LNCAP (cell line): ENCODE results near the gene ARMC2.

ENCODE experiments used
- TF ChIP-seq, protein P1 (sequence below): fragments of 450-650 bp; IDR thresholded peaks from 2 replicates; pipeline ENCODE4 v1.5.1; 2017; ENCODE audit warnings: mild to moderate bottlenecking

The ARMC2 gene

DNA sequence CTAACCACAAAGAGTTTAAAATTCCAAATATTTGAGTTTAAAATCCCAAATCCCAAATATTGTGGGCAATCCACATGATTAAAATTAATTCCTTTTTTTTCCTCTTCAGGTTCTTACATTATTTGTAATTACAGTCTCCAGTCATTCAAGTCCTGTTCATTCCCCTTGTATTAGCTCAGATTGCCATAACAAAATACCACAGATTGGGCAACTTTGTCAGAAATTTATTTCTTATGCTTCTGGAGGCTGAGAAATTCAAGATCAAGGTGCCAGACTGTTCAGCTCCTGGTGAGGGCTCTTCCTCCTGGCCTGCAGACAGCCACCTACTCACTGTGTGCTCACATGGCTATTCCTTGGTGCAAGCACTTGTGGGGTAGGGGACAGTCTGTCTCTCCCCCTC is 105.5 kb downstream of the ARMC2 start:
- TF ChIP-seq, protein P1, sequence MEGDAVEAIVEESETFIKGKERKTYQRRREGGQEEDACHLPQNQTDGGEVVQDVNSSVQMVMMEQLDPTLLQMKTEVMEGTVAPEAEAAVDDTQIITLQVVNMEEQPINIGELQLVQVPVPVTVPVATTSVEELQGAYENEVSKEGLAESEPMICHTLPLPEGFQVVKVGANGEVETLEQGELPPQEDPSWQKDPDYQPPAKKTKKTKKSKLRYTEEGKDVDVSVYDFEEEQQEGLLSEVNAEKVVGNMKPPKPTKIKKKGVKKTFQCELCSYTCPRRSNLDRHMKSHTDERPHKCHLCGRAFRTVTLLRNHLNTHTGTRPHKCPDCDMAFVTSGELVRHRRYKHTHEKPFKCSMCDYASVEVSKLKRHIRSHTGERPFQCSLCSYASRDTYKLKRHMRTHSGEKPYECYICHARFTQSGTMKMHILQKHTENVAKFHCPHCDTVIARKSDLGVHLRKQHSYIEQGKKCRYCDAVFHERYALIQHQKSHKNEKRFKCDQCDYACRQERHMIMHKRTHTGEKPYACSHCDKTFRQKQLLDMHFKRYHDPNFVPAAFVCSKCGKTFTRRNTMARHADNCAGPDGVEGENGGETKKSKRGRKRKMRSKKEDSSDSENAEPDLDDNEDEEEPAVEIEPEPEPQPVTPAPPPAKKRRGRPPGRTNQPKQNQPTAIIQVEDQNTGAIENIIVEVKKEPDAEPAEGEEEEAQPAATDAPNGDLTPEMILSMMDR: no peak

DNA sequence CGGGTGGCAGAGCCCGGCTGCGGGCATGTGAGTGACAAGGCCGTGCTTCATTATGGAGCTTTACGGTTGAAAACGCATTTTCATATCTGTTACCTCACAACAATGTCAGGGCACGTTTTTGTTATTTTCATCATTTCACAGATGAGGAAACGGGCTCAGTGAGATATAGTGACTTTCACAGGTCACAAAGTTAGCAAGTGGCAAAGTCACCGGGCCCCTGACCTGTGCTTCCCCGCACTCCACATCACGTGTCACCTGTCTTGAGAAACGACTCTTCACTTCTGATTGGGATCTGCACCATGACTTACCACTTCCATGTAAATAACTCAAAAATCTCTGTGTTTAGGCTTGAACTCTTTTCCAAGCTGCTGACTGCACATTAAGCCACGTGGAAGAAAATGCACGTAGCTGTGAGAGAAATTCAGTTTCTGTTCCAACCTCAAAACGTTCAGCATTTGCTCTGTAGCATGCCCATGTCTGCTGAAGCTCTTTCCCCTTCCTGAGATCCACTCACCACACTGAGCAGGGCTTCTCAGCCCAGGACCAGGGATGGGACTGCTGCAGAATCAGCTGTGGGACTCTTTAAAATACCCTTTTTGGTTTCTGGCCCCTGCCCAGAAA is 107.2 kb downstream of the ARMC2 start:
- TF ChIP-seq, protein P1: no peak

DNA sequence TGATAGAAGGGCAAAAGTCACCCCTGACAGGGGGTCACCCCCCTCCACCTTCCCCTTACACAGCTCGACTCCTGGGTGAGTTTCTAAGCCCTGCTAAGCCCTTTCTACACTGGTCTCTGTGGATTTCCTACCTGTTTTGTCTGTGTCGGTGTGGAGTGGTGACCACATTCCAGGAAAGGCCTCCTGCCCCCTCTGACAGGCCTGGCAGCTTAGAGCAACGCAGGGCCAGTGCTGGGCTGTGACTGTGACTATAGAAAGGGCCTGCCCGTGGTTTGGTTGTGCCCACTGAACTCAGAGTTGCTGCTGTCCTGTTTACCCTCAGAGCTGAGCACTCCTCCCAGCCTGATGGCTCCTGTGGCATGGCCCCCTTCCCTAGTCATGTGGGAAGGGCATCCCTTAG is 109.0 kb downstream of the ARMC2 start:
- TF ChIP-seq, protein P1: no peak

DNA sequence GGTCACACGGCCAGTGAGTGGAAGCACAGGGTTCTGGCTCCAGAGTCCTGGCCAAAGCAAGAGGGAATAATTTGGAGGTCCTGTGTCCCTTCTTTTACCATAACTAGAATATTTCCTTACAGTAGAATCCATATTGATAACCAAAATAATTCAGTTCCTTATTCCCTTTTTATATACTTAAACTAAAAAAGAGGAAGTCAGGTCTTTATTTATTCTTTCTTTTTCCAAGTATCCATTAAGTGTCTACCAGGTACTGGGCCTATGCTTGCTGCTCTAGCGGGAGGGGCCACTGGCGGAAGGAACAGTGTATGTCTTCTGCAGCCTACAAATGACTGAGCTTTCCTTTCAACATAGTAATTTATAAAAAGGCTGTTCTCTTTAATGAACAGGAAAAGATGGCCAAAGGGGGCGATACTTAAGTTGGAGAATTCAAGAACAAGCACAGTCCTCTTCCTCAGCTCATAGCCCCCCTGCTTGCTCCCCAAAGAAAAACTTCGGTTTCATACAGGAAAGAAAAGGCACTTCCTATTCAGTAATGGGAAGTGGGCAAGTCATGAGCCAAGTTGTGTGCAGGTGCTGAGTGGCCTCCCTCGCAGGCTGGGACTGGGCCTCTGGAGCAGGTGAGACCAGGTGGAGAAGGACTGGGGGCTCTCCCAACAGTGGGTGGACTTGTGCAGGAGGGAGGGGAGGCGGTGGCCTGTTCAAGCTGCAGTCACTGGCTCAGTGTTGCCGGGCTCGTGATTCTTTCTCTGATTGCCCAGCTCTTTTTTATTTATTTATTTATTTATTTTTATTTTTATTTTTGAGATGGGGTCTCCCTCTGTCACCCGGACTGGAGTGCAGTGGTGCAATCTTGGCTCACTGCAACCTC is 110.9 kb downstream of the ARMC2 start:
- TF ChIP-seq, protein P1: no peak

DNA sequence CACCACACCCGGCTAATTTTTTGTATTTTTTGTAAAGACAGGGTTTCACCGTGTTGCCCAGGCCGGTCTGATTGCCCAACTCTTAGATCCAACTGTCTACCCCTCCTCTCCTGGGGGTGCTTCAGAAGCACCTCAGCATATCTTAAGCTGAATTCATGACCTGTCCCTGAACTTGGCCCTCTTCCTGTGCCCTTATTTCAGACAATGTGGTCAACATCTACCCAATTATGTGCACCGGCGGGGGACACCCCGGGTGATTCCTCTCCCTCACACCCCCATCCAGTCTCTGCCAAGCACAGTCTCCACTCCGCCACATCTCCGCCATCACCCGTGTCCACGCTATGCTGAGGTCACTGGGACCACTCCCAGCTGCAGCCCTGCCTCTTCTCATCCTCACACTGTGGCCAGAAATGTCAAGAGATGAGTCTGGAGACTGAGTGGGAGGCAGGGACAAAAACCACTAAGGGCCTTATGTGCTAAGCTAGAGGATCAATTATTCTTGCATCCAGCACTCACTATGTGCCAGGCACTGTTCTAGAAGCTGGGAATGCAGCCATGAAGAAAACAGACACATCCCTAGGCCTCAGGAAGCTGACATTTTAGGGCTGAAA is 111.9 kb downstream of the ARMC2 start:
- TF ChIP-seq, protein P1: no peak

- TF ChIP-seq, protein P1: no peak
Observed at GRCh38 chr6:108960601-108961000, 112.4 kb downstream of the ARMC2 start.

GRCh38 chr6:108961077-108961476 is 112.9 kb downstream of the ARMC2 start:
- TF ChIP-seq, protein P1: no peak
